K562 (cell line): ENCODE results near the gene SLC25A36. TPM values are rescaled to one million over a fixed set of nuclear protein-coding genes. Genes with fewer than 3 reads are reported as not detected.

Source experiments
- BRF1 ChIP-seq: IDR thresholded peaks from 3 replicates; pipeline ENCODE4 v1.6.1; 2011; ENCODE audit warnings: borderline replicate concordance, mild to moderate bottlenecking; ENCODE audit not compliant: insufficient read length; ENCODE audit errors: extremely low read depth
- CBX2 ChIP-seq: fragments of 200-600 bp; sonication (generic); IDR thresholded peaks from one replicate; pipeline ENCODE4 v1.6.1; 2012; ENCODE audit warnings: mild to moderate bottlenecking, low read length, inconsistent platforms; ENCODE audit not compliant: insufficient read depth, poor library complexity, severe bottlenecking
- CCNT2 ChIP-seq: IDR thresholded peaks from 2 replicates; pipeline ENCODE4 v1.6.1; 2011; ENCODE audit warnings: borderline replicate concordance, low read depth, mild to moderate bottlenecking, moderate library complexity, mixed read lengths, low read length; ENCODE audit not compliant: insufficient read length; ENCODE audit errors: extremely low read depth
- KHSRP ChIP-seq: fragments of 450-650 bp; IDR thresholded peaks from 2 replicates; pipeline ENCODE4 v1.6.1; 2017
- POLR2G ChIP-seq: fragments of 200-400 bp; formaldehyde crosslinking; IDR thresholded peaks from 2 replicates; pipeline ENCODE4 v1.6.1; 2017; ENCODE audit warnings: low read depth, mild to moderate bottlenecking, antibody characterized with exemption, low read length, moderate library complexity
- RCOR1 ChIP-seq, 2 experiments: IDR thresholded peaks; 2 replicates each; pipeline ENCODE4 v1.6.1; 2012; ENCODE audit warnings: low read depth in 2 of 2, low read length in 2 of 2, borderline replicate concordance in 1 of 2, improper control_type of control experiment in 1 of 2
- SMAD3 ChIP-seq: fragments of 450-650 bp; formaldehyde crosslinking; conservative IDR thresholded peaks from 2 replicates; pipeline ENCODE4 v1.4.0; 2020; ENCODE audit warnings: mild to moderate bottlenecking
- TEAD1 ChIP-seq, 2 experiments: fragments of 450-650 bp in 1 of 2; sonication (generic) in 1 of 2; formaldehyde crosslinking; IDR thresholded peaks; 2 replicates each; pipeline versions ENCODE4 v1.4.0 to v1.8.0; 2020 to 2022; ENCODE audit warnings: mild to moderate bottlenecking in 2 of 2, missing genetic modification reagents in 1 of 2
- ZNF184 ChIP-seq: sonication (generic); formaldehyde crosslinking; IDR thresholded peaks from 2 replicates; pipeline ENCODE4 v1.5.0; 2020; ENCODE audit warnings: missing genetic modification reagents
- polyA plus RNA-seq, 8 experiments: library from polyadenylated mRNA; depleted of rRNA in 4 of 8; stranded (reverse) in 5 of 8; unstranded in 3 of 8; fragments of >200 nt; fragmentation: Nextera tagmentation in 2 of 8; fragmentation: Illumina TruSeq in 1 of 8; extraction: Ambion mirVana in 2 of 8; extraction: Trizol in 1 of 8; gene quantifications; 2 replicates each; pipeline versions ENCODE4 v1.2.1 to v1.2.3, GENCODE V29; 2011 to 2014; ENCODE audit warnings: inconsistent platforms in 1 of 8, missing spikeins in 1 of 8
- total RNA-seq, 7 experiments: library from RNA; depleted of rRNA in 6 of 7; stranded (reverse); fragments of >200 nt in 6 of 7; fragmentation: Illumina TruSeq in 2 of 7; extraction: Trizol in 2 of 7; gene quantifications; 2 replicates each; pipeline versions ENCODE4 v1.2.1 to v1.2.3, GENCODE V29; 2011 to 2021; ENCODE audit warnings: low replicate concordance in 1 of 7
- TF ChIP-seq, protein P1 (sequence below), 2 experiments: IDR thresholded peaks; 2 replicates each; pipeline ENCODE4 v1.6.1; 2012; ENCODE audit warnings: improper control_type of control experiment in 2 of 2, low read depth in 2 of 2, low read length in 2 of 2, borderline replicate concordance in 1 of 2
- TF ChIP-seq, protein P2 (sequence below), 2 experiments: fragments of 450-650 bp; IDR thresholded peaks; 2 replicates each; pipeline ENCODE4 v1.6.1; 2016
- TF ChIP-seq, protein P3 (sequence below), 2 experiments: IDR thresholded peaks; 2 replicates each; pipeline ENCODE4 v1.6.1; 2011; ENCODE audit warnings: borderline replicate concordance in 1 of 2, control low read depth in 1 of 2, low read depth in 1 of 2, low read length in 1 of 2, mild to moderate bottlenecking in 1 of 2, mixed read lengths in 1 of 2, moderate library complexity in 1 of 2; ENCODE audit not compliant: insufficient read depth in 1 of 2, insufficient read length in 1 of 2, poor library complexity in 1 of 2, severe bottlenecking in 1 of 2; ENCODE audit errors: extremely low read depth in 1 of 2
- TF ChIP-seq, protein P4 (sequence below): IDR thresholded peaks from 2 replicates; pipeline ENCODE4 v1.6.1; 2016; ENCODE audit warnings: missing genetic modification characterization, missing compliant biosample characterization
- TF ChIP-seq, protein P5 (sequence below): fragments of 250-450 bp; sonication (Bioruptor Pico); IDR thresholded peaks from 2 replicates; pipeline ENCODE4 v1.5.0; 2020; ENCODE audit warnings: mild to moderate bottlenecking, borderline replicate concordance

The SLC25A36 gene
- total and polyA plus RNA-seq, 9 of the 15 experiments (the other 6 are each of a cell fraction or from before 2014, with no cell fraction given): 12.0 to 95.3 (median 43.3) TPM

DNA sequence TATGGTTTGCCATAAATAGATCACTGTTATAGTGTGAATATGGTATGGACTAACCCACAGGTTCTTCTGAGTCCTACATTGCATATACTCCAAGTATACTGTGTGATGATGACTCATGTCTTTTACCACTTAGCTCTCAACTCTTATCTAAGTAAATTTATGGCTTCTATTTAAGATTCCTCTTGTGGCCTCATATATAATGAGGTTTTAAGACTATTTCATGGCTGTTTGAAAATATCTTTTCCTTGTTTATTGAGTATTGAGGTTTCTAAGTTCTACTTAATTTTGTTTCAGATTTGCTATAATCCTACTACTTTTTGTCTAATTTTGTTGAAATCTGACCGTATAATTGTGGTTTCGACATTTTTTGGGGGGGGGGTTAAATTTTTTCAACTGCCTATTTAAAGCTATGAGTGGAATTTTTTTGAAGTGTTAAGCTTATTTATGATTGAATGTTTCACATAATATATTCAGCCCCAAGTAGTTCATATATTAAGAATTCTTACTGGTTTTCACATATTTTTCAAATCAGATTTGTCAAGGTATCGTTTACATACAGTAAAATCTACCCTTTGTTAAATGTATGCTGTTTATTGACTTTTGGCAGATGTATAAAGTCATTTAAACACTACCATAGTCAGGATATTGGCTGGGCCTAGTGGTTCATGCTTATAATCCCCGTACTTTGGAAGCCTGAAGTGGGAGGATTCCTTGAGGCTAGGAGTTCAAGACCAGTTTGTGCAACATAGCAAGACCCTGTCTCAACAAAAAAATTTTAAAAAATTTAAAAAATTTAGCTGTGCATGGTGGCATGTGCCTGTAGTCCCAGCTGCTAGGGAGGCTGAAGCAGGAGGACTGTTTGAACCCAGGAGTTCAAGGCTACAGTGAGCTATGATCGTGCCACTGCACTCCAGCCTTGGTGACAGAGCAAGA is 11.7 kb downstream of the SLC25A36 start (continued):
- TF ChIP-seq RCOR1 (IDR thresholded peaks at IDR 0.05; ENCODE audit: borderline replicate concordance in 1 of 2, low read depth in 2 of 2, low read length in 2 of 2): peak in 1 of 2 experiments; percentile 62; a peak in 1 of 4 replicates
- no peak for TF ChIP-seq SMAD3
- TF ChIP-seq POLR2G: no peak
- TF ChIP-seq, protein P1, sequence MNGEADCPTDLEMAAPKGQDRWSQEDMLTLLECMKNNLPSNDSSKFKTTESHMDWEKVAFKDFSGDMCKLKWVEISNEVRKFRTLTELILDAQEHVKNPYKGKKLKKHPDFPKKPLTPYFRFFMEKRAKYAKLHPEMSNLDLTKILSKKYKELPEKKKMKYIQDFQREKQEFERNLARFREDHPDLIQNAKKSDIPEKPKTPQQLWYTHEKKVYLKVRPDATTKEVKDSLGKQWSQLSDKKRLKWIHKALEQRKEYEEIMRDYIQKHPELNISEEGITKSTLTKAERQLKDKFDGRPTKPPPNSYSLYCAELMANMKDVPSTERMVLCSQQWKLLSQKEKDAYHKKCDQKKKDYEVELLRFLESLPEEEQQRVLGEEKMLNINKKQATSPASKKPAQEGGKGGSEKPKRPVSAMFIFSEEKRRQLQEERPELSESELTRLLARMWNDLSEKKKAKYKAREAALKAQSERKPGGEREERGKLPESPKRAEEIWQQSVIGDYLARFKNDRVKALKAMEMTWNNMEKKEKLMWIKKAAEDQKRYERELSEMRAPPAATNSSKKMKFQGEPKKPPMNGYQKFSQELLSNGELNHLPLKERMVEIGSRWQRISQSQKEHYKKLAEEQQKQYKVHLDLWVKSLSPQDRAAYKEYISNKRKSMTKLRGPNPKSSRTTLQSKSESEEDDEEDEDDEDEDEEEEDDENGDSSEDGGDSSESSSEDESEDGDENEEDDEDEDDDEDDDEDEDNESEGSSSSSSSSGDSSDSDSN (IDR thresholded peaks at IDR 0.05; ENCODE audit: borderline replicate concordance in 1 of 2, low read depth in 2 of 2, low read length in 2 of 2): no peak
- no peak for TF ChIP-seq BRF1
- TF ChIP-seq CBX2: no peak
- TF ChIP-seq, protein P2, sequence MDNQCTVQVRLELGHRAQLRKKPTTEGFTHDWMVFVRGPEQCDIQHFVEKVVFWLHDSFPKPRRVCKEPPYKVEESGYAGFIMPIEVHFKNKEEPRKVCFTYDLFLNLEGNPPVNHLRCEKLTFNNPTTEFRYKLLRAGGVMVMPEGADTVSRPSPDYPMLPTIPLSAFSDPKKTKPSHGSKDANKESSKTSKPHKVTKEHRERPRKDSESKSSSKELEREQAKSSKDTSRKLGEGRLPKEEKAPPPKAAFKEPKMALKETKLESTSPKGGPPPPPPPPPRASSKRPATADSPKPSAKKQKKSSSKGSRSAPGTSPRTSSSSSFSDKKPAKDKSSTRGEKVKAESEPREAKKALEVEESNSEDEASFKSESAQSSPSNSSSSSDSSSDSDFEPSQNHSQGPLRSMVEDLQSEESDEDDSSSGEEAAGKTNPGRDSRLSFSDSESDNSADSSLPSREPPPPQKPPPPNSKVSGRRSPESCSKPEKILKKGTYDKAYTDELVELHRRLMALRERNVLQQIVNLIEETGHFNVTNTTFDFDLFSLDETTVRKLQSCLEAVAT (IDR thresholded peaks at IDR 0.05): peak in 1 of 2 experiments; percentile 43; a peak in 1 of 4 replicates
- no peak for TF ChIP-seq KHSRP
- no peak for TF ChIP-seq TEAD1 (CRISPR knock-in tag; IDR thresholded peaks at IDR 0.05)
- TF ChIP-seq CCNT2: no peak
- TF ChIP-seq, protein P3, sequence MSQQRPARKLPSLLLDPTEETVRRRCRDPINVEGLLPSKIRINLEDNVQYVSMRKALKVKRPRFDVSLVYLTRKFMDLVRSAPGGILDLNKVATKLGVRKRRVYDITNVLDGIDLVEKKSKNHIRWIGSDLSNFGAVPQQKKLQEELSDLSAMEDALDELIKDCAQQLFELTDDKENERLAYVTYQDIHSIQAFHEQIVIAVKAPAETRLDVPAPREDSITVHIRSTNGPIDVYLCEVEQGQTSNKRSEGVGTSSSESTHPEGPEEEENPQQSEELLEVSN (IDR thresholded peaks at IDR 0.05; ENCODE audit: borderline replicate concordance in 1 of 2, extremely low read depth in 1 of 2, insufficient read depth in 1 of 2, insufficient read length in 1 of 2, low read depth in 1 of 2, low read length in 1 of 2, poor library complexity in 1 of 2, severe bottlenecking in 1 of 2): no peak
- TF ChIP-seq, protein P4, sequence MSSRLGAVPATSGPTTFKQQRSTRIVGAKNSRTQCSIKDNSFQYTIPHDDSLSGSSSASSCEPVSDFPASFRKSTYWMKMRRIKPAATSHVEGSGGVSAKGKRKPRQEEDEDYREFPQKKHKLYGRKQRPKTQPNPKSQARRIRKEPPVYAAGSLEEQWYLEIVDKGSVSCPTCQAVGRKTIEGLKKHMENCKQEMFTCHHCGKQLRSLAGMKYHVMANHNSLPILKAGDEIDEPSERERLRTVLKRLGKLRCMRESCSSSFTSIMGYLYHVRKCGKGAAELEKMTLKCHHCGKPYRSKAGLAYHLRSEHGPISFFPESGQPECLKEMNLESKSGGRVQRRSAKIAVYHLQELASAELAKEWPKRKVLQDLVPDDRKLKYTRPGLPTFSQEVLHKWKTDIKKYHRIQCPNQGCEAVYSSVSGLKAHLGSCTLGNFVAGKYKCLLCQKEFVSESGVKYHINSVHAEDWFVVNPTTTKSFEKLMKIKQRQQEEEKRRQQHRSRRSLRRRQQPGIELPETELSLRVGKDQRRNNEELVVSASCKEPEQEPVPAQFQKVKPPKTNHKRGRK (tag): no peak
- TF ChIP-seq, protein P5, sequence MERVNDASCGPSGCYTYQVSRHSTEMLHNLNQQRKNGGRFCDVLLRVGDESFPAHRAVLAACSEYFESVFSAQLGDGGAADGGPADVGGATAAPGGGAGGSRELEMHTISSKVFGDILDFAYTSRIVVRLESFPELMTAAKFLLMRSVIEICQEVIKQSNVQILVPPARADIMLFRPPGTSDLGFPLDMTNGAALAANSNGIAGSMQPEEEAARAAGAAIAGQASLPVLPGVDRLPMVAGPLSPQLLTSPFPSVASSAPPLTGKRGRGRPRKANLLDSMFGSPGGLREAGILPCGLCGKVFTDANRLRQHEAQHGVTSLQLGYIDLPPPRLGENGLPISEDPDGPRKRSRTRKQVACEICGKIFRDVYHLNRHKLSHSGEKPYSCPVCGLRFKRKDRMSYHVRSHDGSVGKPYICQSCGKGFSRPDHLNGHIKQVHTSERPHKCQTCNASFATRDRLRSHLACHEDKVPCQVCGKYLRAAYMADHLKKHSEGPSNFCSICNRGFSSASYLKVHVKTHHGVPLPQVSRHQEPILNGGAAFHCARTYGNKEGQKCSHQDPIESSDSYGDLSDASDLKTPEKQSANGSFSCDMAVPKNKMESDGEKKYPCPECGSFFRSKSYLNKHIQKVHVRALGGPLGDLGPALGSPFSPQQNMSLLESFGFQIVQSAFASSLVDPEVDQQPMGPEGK (CRISPR knock-in tag): no peak
- no peak for TF ChIP-seq ZNF184 (CRISPR knock-in tag)
